ENCODE data around the gene WDFY3. TPM values are rescaled to one million over a fixed set of nuclear protein-coding genes. Genes with fewer than 3 reads are reported as not detected.
"Not testable (repeated sequence)": the region's sequence is repeated elsewhere in the genome, so short reads cannot be mapped to it uniquely, and the experiment has no call there.

Gene WDFY3
- total and polyA plus RNA-seq, 8 donors, result 5.3 to 53.0 (median 29.6) TPM

- 77 to 79% methylated on average over 5 of the region's 5 CpGs for WGBS, 2 donors
- no peaks in the 10 kb centered on the region for H3K4me1 ChIP-seq
- no peaks in the 10 kb centered on the region for H3K27me3 ChIP-seq
- H3K27ac ChIP-seq, result no peak overlapping the region
- DNase-seq (peak in 2 of 6 donors; percentile 27 to 50), ATAC-seq (peak; percentile 66 to 97 (median 83)), FAIRE-seq (no peak)
- intact Hi-C loops (cut with DNase I), result no loop called here
- TF ChIP-seq CTCF (IDR thresholded peaks at IDR 0.05), result no peak
- no peak overlapping the region for H3K4me3 ChIP-seq
- peaks cover 0 to 7% (median 0%) of the 10 kb centered on the region in 3 donors for H3K36me3 ChIP-seq
- H3K9me3 ChIP-seq, result no peaks in the 10 kb centered on the region
These were observed 152.3 kb downstream of the WDFY3 start for GRCh38 chr4:84814094-84814750.

- TF ChIP-seq CTCF (IDR thresholded peaks at IDR 0.05), result no peak
- H3K36me3 ChIP-seq, result peaks cover 0 to 10% (median 0%) of the 10 kb centered on the region in 3 donors
- H3K4me3 ChIP-seq, result no peak overlapping the region
- no peak for DNase-seq
- no peak for FAIRE-seq
- no peaks in the 10 kb centered on the region for H3K27me3 ChIP-seq
- intact Hi-C loops (cut with DNase I), result no loop called here
- H3K4me1 ChIP-seq, result no peaks in the 10 kb centered on the region
- WGBS, 2 donors, result 86 to 87% methylated on average over 9 of the region's 9 CpGs
- no peak overlapping the region for H3K27ac ChIP-seq
- ATAC-seq, result no peak
- H3K9me3 ChIP-seq, result no peaks in the 10 kb centered on the region
These were observed 156.5 kb downstream of the WDFY3 start for GRCh38 chr4:84809946-84810345.

- H3K27me3 ChIP-seq, result no peaks in the 10 kb centered on the region
- DNase-seq, result no peak
- H3K36me3 ChIP-seq, result peaks cover 0 to 10% (median 0%) of the 10 kb centered on the region in 3 donors
- no peak overlapping the region for H3K4me3 ChIP-seq
- H3K9me3 ChIP-seq, result no peaks in the 10 kb centered on the region
- FAIRE-seq, result no peak
- H3K4me1 ChIP-seq, result no peaks in the 10 kb centered on the region
- intact Hi-C loops (cut with DNase I), result no loop called here
- WGBS, 2 donors, result 81 to 90% methylated on average over 2 of the region's 2 CpGs
- ATAC-seq, result no peak
- no peak overlapping the region for H3K27ac ChIP-seq
- no peak for TF ChIP-seq CTCF (IDR thresholded peaks at IDR 0.05)
These were observed 158.2 kb downstream of the WDFY3 start for GRCh38 chr4:84808332-84808731.

- peaks cover 0 to 12% (median 0%) of the 10 kb centered on the region in 3 donors for H3K36me3 ChIP-seq
- 96 to 97% methylated on average over 11 of the region's 11 CpGs for WGBS, 2 donors
- H3K4me1 ChIP-seq; FAIRE-seq; ATAC-seq; H3K27me3 ChIP-seq; DNase-seq; H3K4me3 ChIP-seq; H3K9me3 ChIP-seq; H3K27ac ChIP-seq; intact Hi-C loops (cut with DNase I): not testable (repeated sequence)
These were observed 159.9 kb downstream of the WDFY3 start for GRCh38 chr4:84806541-84806940.

GRCh38 chr4:84804136-84804535, 162.4 kb downstream of the WDFY3 start:
- Histone ChIP-seq H3K4me1 (no peaks in the 10 kb centered on the region), H3K36me3 (peaks cover 0 to 8% (median 7%) of the 10 kb centered on the region in 3 donors), H3K27me3 (no peaks in the 10 kb centered on the region), H3K27ac (no peak overlapping the region), H3K9me3 (no peaks in the 10 kb centered on the region), H3K4me3 (no peak overlapping the region)
- intact Hi-C loops (cut with DNase I), result no loop called here
- DNase-seq (no peak), FAIRE-seq (no peak), ATAC-seq (no peak)
- WGBS, 2 donors, result 88 to 92% methylated on average over 4 of the region's 4 CpGs
- no peak for TF ChIP-seq CTCF (IDR thresholded peaks at IDR 0.05)
